GM18873 (cell line): ENCODE data around the gene BANP.
A peak's percentile ranks its signal among the peaks of the same experiment; 100 is the strongest.
"Not testable (repeated sequence)": the region's sequence is repeated elsewhere in the genome, so short reads cannot be mapped to it uniquely, and the experiment has no call there.

Experiments
- ATAC-seq: cut with Tn5 transposase; IDR thresholded peaks from one replicate; pipeline ENCODE4 v1.9.1; 2021; ENCODE audit warnings: mild to moderate bottlenecking, moderate library complexity, moderate number of reproducible peaks; ENCODE audit not compliant: unreplicated experiment, low FRiP score

Gene BANP

DNA sequence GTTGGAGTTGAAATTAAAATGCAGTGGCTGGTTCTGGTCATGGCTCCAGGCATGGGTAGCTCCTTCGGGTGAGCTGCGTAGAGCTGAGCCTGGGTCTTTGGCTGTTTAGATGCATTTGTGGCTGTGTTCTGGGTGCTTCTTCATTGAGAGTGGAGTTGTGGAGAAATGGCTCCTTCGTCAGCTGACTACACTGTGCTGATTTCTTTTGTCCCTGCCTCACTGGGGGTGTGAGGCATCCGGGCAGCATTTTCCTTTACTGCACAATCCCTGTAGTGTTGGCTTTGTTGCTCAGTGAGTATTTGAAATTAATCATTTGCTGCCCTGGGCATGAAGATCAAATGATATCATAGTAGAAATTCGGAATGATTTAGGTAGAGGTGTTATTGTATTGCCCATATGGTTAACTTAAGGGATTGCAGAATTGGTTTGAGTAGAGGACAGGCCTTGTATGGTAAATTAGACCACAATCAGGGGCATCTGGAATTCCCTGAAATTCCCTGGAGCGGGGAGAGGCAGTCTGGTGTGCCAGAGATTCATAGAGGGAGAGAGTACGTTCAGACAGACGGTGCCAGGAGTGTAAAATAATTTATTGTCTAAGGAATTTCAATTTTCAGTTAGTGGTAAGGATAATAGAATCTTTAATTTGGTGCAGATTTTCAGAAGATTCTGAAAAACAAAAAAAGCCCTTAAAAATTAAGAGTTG is 92.1 kb downstream of the BANP start:
- not testable (repeated sequence) for ATAC-seq

DNA sequence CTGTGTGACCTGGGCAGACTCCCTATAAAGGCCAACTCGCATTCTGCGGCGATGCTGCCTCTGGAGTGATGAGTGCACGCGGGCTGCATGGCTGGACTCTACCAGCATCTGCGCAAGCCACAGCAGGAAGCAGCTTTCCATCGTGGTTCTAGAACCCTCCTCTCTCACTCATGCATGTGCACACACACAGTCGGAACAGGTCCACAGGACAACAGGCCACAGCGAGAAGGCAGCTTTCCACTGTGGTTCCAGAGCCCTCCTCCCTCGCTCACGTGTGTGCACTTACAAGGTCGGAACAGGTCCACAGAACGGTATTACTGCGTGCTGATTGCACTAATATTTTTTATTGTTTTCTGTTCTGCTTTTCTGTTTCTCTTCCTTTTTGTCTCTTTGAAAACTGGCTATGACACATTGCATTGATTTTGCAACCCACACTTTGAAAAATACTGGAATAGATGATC is 92.9 kb downstream of the BANP start:
- ATAC-seq, result not testable (repeated sequence)

DNA sequence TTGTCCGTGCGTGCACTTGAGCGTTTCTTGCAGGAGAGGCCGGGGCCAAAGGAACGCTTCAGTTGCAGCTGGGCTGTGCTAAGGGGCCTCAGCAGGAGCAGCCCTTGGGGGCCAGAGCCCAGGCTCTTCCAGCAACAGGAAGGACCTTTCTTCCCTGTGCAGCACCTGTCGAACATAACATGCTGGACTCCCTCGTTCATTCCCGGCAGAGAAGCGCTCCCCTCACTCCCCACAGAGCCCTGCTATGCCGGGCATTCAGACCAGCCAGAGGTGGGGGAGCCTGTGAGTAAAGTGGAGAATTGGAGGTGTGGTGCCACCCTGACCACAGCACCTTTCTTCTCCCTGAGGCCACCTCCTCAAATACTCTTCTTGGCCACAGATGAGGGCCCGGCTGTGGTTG is 94.1 kb downstream of the BANP start:
- ATAC-seq, result not testable (repeated sequence)

DNA sequence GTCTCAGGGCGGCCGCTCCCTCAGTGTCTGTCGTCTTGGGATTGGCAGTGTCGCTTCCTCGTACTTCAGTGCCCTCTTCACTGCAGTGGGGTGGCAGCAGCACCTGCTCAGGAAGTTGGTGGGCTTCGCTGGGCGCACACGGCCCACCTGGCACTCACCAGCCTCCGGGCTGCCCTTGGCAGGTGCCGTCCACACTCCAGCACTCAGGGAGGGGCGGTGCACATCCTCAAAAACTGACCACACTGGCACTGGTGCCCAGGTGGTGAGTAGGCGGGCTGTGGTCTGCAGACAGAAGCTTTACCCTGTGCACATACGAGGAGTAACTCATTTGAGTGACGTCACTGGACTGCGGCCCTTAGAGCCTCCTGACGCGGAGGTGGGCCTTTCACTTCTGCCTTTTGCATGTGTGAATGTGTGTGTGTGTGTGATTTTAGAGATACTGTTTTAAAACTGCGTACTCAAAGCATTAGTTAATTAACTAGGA is 94.6 kb downstream of the BANP start:
- peak; percentile 82 for ATAC-seq

DNA sequence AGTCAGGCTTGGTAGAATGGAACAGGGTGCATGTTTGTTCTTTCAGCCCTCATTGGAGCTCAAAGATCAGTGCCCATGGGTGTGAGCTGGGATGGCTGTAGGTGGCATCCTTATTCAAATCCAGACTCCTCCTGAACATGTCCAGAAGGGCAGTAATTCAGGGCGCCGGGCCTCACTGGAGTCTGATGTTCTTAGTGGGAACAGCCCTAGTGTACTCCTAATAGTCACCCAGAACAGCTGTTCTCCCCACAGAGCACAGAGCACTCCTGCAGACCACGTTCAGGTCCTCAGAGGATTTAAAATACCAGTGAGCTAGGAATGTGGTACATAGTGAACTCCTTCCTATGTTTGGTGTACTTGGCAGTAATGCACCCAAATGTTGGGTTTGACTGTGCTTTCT is 96.2 kb downstream of the BANP start:
- ATAC-seq, result no peak

DNA sequence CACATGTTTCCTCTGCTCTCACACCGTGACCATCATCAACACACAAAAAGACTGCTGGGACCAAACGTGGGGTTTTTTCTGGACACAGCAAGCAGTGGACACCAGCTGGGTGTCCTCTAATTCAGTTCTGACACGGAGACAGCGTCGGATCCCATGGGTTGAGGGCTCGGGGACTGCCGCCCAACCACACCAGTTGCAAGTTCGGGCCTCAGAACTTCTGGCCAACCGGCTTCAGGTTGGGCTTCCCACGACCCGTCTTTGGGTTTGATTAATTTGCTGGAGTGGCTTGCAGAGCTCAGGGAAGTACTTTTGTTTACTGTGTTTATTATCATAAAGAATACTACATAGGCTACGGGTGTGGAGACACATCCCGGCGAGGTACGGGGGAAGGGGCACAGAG is 97.8 kb downstream of the BANP start:
- no peak for ATAC-seq

DNA sequence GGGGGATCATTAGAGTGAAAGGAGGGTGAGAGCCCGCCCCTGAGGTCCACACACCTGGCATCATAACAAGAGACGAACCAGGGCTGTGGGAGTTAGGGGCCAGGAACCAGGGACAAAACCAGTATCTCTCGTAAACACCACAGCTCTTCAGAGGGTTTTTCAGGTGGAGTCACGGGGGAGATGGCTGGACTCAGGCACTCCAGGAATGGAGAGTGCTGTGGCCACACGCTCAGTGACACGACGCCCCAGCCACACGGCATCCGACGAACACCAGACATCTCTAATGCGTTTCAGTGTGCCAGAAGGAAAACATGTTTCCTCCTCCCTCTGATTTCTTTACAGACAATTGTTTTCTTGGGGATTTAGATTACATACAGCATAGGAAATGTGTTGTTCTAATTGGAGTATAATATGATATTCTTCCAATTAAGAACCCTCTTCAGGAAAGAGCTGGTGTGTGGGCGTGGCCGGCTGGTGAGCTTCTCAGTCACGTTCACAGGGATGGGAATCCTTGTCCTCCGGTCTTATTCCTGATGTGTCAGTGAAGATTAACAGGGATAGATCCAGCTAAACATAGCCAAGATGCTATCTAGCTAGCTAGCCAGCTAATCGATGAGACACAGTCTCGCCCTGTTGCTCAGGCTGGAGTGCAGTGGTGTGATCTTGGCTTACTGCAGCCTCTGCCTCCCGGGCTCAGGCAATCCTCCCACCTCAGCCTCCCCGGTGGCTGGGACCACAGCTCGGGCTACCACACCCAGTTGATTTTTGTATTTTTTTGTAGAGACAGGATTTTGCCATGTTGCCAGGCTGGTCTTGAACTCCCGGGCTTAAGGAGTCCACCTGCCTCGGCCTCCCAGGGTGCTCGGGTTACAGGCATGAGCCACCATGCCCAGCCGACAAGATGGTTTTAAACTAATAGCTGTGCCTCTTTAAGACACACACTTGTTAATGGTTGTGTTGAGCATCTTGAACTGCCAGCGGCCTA is 98.6 kb downstream of the BANP start:
- no peak for ATAC-seq

DNA sequence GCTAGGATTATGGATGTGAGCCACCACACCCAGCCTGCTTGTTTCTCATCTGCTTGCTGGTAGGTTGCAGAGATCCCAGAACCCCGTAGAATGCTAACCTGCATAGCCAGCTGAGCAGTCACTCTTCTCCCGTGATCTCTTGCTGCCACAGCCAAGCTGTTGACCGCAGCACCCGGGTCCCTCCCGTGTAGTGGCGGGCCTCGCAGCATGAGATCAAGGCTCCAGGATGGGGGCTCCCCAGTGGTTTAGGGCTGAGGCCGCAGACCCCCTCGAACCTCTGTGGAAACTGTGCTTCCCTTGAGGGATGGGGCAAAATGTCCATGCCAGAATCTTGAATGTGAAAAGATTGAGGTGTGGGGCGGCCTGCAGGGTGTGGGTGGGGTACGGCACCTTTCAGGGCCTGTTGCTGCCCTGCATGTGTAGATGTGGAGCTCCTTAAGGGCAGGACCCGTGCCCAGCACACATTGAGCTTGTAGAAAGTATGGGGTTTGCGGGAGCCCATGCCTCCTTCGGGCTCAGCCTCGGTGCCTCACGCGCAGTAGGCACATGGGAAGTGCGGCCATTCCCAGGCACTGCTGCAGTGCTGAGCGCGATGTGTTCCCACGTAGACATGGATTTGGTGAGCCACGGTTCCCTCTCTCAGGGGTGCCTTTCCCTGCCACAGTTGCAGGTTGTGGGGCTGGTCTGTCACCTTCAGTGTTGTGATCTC is 99.9 kb downstream of the BANP start:
- no peak for ATAC-seq

DNA sequence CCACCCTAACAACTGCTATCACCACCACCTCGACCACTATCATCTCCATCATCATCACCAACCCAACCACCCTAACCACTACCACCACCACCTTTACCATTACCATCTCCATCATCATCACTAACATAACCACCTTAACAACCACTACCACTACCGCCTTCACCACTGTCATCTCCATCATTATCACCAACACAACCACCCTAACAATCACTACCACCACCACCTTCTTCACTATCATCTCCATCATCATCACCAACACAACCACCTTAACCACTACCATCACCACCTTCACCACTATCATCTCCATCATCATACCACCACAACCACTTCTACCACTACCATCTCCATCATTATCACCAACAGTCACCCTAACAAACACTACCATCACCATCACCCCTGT is 101.4 kb downstream of the BANP start:
- ATAC-seq, result no peak

DNA sequence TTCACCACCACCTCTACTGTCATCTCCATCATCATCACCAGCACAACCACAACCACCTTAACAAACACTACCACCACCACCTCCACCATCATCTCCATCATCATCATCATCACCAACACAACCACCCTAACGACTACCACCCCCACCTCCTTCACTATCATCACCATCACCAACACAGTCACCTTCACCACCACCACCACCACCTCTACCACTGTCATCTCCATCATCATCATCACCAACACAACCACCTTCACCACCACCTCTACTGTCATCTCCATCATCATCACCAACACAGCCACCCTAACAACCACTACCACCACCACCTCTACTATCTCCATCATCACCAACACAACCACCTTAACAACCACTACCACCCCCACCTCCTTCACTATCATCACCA is 102.2 kb downstream of the BANP start:
- ATAC-seq, result not testable (repeated sequence)

DNA sequence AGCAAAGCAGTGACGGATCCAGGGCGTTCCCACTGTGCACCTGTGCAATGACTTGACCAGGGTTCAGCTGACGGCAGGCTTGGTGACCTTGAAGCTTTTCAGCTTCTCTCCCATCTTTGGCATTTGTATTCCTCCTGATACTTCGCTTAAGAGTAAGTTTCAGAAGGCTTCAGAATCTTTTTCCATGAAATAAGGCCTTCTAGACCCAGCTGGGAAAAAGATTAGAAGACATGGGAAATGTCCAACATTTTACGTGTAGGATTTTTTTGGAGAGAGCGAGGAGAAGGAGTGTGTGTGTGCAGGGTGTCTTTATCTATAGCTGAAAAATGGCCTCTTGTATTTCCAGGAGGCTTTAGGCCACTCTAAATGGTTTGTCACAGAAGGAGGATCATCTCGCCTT is 104.1 kb downstream of the BANP start:
- no peak for ATAC-seq

DNA sequence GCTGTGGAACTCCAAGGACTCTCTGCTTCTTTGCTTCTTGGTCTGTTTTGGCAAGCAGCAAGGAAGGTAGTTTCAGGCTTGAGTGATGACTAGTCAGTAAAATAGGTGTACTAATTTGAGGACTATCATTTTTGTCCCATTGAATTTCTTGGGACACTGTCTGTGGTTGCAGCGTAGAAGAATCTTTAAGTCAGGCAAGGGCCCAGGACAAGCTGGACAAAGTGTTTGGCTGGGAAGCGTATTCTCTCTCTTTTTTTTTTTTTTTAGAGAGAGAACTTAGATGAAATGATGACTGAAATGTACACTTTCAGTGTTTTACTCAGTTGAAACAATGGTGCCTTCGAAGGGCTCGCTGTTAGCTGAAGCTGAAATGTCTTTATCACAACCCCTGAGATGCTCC is 105.0 kb downstream of the BANP start:
- no peak for ATAC-seq

DNA sequence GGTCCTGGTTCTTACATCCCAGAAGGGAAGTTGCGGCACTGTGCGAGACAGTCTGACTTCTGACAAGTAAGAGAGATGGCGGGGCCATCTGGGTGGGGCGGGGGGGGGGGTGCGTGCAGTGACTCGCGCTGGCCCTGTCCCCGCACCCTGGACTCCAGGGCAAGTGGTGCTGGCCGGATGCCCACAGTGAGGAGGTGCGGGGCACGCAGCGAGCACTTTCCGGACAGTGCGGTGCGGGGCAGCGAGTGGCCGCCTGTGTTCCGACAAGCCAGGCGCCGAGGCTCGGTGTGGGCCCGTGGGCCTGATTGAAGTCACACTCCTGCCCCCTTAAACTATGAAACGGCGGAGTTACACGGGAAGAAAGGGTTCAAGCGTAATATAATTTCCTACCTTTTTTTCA is 106.4 kb downstream of the BANP start:
- no peak for ATAC-seq

DNA sequence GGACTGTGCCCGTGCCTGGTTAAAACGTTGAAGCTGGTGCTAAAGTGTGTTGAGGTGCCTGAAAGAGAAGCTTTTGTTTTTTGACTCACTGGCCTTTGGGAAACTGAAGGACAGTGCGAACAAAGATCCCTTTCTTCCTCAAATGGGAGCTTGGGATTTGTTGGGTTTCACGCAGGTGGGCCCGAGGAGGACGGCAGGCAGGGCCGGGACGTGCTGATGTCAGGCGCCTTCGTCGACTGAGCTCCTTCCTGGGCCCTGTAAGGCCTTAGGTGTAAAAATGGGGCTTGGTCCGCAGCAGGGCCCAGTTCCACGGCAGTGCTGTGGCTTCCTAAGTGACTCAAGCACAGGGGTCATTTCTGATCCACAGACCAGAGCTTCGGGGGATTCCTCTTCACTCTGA is 106.9 kb downstream of the BANP start:
- ATAC-seq, result no peak

DNA sequence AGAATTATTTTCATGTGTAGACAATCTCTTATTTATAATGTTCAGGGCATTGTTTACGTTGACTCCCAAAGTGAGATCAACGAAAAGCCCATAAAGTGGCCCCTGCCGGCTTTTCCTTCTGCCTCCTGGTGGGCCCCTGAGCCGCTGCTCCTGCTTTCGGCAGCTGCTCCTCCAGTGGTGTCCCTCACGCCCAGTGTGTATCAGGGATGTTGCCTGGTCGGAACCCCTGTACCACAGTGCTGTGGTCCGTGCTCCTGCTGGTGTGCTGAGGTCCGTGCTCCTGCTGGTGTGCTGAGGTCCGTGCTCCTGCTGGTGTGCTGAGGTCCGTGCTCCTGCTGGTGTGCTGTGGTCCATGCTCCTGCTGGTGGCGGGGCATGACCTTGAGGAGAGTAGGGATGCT is 107.6 kb downstream of the BANP start:
- no peak for ATAC-seq

DNA sequence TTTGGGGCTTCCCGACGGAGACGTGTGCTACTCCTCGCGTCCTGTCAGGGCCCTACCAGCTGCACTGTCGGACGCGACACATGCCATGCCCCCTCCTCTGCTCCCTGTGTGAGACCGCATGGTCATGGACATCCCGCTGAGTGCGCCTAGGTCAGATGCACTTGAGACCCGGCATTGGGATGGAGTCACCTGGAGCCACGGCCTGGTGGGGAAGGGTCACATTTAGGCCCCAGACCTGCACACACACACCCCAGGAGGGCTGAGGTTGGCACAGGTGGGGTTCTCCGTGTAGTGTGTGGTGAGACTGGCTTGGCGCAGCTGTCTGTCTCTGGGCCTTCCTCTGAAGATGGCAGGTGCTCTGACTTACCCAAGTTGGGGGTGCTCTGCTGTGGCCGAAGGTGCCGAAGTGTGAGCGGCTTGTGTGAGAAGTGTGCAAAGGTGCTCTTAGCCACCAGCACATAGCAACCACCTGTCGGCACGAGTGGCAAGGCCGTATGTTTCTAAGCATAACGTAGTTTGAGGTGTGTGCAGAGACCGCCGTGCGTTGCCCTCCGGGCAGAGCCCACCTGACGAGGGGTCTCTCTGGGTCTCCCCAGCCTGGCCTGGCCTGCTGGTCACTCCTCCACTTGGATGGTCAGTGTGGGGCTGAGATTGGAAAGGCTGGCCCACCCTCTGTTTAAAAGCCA is 108.6 kb downstream of the BANP start:
- ATAC-seq, result no peak

DNA sequence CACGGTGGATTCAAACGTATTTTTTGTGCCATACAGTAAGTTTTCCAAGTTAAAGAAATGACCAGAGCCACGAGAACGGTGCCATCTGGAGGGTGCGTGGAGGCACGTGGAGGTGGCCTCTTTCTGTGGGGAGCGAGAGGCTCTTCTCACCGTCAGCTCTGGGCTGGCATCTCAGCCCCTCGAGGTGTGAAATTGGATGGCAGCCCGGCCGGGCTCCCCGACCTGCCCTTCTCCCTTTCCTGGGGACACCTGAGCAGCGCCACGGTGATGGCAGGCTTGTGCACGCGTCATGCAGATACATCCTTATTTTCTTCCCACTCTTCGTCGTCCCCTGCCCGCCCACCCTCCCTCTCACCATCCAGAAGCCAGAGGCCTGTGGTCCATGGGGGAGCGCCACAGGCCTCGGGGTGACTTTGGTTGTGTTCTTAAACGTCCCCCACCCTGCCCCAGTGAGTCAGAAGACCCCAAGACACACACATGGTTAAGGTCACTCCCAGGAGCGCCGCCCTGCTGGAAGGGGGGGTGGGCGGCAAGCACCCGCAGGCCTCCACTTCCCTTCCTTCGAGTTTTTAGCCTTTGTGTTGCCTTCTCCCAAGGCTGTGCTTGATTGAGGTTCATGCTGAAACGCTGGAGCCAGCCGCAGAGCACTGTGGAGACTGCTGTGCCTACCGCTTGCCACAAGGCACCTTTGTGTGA is 109.4 kb downstream of the BANP start:
- no peak for ATAC-seq

DNA sequence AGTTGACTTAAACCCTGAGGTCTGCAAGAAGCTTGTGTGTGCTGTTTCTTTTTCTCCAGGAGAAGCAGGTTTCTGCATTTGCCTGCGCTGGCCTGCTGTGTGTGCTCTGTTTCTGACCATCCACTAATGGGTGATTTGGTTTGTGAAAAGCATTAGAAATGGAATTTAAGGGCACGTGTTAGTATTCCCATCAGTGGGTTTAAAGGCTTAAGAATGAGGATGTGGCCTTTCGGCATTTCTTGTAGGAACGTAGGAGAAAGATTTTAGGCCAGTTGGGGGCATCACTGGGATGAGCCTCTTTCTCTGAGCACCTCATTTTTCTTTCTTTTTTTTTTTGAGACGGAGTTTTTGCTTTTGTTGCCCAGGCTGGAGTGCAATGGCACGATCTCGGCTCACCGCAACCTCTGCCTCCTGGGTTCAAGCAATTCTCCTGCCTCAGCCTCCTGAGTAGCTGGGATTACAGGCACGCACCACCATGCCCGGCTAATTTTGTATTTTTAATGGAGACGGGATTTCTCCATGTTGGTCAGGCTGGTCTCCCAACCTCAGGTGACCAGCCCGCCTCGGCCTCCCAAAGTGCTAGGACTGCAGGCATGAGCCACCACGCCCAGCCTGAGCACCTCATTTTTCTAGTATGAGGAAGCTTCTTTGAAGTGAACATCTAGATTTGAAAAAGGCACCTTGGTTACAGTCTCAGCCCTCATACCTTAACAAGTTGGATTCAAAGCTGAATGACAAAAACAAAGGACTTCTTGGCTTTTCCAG is 110.3 kb downstream of the BANP start:
- no peak for ATAC-seq
